A673 (cell line): Measurements from ENCODE around the gene LDB2. TPM values are rescaled to one million over a fixed set of nuclear protein-coding genes. Genes with fewer than 3 reads are reported as not detected.

Experiments
- BruUV-seq: library from RNA; stranded (reverse); fragments of 400-500 nt; replicated peaks from 2 replicates; lab custom pipeline; 2021; lab: Mats Ljungman, UMichigan
- CTCF ChIA-PET: fragments of 300-600 bp; sonication (Branson Sonifier 250); formaldehyde crosslinking; loops from one replicate; lab custom pipeline; 2022; ENCODE audit warnings: antibody characterized with exemption; lab: Charles Lee
- POLR2A ChIA-PET: fragments of 300-600 bp; sonication (Branson Sonifier 250); formaldehyde crosslinking; loops from one replicate; lab custom pipeline; 2022; ENCODE audit warnings: antibody characterized with exemption; ENCODE audit not compliant: low non-redundant PET; lab: Charles Lee
- DNase-seq: peaks from one replicate; pipeline ENCODE4 v3.0.0-alpha.2; 2015; ENCODE audit warnings: low spot score
- H3K27ac ChIP-seq: fragments of 200-600 bp; sonication (generic); 2 replicates; pipeline ENCODE4 v1.5.1; 2016; ENCODE audit warnings: mixed run types, low read depth, mild to moderate bottlenecking, mixed read lengths, antibody characterized with exemption, low read length; ENCODE audit not compliant: poor library complexity, severe bottlenecking
- H3K27me3 ChIP-seq: fragments of 200-600 bp; sonication (generic); replicated peaks from 2 replicates; pipeline ENCODE4 v1.6.1; 2017; ENCODE audit warnings: mixed run types, low read depth, mild to moderate bottlenecking, mixed read lengths, antibody characterized with exemption, low read length; ENCODE audit not compliant: insufficient read depth, poor library complexity
- H3K36me3 ChIP-seq: fragments of 200-600 bp; sonication (generic); 2 replicates; pipeline ENCODE4 v1.6.1; 2016; ENCODE audit warnings: mixed run types, mild to moderate bottlenecking, mixed read lengths, antibody characterized with exemption, low read length; ENCODE audit not compliant: insufficient read depth, poor library complexity, severe bottlenecking
- H3K4me1 ChIP-seq: fragments of 200-600 bp; sonication (generic); 2 replicates; pipeline ENCODE4 v1.6.1; 2017; ENCODE audit warnings: mixed run types, mild to moderate bottlenecking, mixed read lengths, antibody characterized with exemption, low read length; ENCODE audit not compliant: insufficient read depth, poor library complexity, severe bottlenecking
- H3K4me3 ChIP-seq: fragments of 200-600 bp; sonication (generic); 2 replicates; pipeline ENCODE4 v1.5.1; 2016; ENCODE audit warnings: low read depth, mixed run types, mild to moderate bottlenecking, mixed read lengths, low read length; ENCODE audit not compliant: poor library complexity, severe bottlenecking
- H3K9me3 ChIP-seq: fragments of 200-600 bp; sonication (generic); 2 replicates; pipeline ENCODE4 v1.6.1; 2016; ENCODE audit warnings: mixed run types, low read depth, mild to moderate bottlenecking, mixed read lengths, antibody characterized with exemption, low read length; ENCODE audit not compliant: poor library complexity, severe bottlenecking
- EZH2 ChIP-seq: fragments of 200-600 bp; sonication (generic); IDR thresholded peaks from 2 replicates; pipeline ENCODE4 v1.6.1; 2017; ENCODE audit warnings: borderline replicate concordance, low read depth, mild to moderate bottlenecking, mixed read lengths, antibody characterized with exemption, low read length; ENCODE audit not compliant: poor library complexity, severe bottlenecking
- intact Hi-C: fragments of 100-400 bp; cut with micrococcal nuclease; formaldehyde crosslinking; loops from one replicate; pipeline ENCODE4 v1.10.0; 2022; ENCODE audit not compliant: unreplicated experiment
- total RNA-seq: library from RNA; stranded (reverse); gene quantifications from 2 replicates; pipeline ENCODE4 v1.2.3, GENCODE V29; 2021
- TF ChIP-seq, protein P1 (sequence below): fragments of 300-800, 200-600 bp; sonication (generic); conservative IDR thresholded peaks from 2 replicates; pipeline ENCODE4 v1.5.1; 2017; ENCODE audit warnings: low read depth, mild to moderate bottlenecking, antibody characterized with exemption, low read length, moderate library complexity, mixed read lengths

The LDB2 gene
- total RNA-seq, 1 experiment from 2014 or later = 47.4 TPM

DNA sequence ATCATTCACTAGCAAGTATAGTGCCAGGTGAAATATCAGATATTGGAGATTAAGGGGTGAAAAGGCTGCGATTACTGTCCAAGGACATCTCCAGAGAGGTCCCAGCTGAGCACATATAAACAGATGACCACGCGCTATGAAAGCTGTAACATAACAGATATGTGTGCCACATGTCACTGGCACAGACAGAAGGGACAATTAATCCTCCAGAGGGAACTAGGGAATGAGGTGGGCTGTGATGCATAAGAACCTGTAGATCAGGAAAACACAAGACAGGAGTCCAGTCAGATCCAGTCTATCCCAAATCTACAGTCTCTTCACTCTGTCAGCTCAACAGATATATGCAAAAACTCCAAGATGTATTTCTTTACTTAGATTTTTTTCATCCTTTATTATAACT is 157.2 kb downstream of the LDB2 start:
- Histone ChIP-seq H3K4me3 (no peak overlapping the region), H3K36me3 (no peaks in the 10 kb centered on the region), H3K9me3 (peaks cover 3% of the 10 kb centered on the region), H3K27ac (no peak overlapping the region), H3K4me1 (peaks cover 21% of the 10 kb centered on the region), H3K27me3 (no peaks in the 10 kb centered on the region)
- TF ChIP-seq, protein P1, sequence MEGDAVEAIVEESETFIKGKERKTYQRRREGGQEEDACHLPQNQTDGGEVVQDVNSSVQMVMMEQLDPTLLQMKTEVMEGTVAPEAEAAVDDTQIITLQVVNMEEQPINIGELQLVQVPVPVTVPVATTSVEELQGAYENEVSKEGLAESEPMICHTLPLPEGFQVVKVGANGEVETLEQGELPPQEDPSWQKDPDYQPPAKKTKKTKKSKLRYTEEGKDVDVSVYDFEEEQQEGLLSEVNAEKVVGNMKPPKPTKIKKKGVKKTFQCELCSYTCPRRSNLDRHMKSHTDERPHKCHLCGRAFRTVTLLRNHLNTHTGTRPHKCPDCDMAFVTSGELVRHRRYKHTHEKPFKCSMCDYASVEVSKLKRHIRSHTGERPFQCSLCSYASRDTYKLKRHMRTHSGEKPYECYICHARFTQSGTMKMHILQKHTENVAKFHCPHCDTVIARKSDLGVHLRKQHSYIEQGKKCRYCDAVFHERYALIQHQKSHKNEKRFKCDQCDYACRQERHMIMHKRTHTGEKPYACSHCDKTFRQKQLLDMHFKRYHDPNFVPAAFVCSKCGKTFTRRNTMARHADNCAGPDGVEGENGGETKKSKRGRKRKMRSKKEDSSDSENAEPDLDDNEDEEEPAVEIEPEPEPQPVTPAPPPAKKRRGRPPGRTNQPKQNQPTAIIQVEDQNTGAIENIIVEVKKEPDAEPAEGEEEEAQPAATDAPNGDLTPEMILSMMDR = no peak
- no peak for TF ChIP-seq EZH2
- POLR2A ChIA-PET = no interaction called here
- intact Hi-C loops = no loop called here
- DNase-seq = no peak
- no TSS peak for BruUV-seq
- CTCF ChIA-PET = no interaction called here

DNA sequence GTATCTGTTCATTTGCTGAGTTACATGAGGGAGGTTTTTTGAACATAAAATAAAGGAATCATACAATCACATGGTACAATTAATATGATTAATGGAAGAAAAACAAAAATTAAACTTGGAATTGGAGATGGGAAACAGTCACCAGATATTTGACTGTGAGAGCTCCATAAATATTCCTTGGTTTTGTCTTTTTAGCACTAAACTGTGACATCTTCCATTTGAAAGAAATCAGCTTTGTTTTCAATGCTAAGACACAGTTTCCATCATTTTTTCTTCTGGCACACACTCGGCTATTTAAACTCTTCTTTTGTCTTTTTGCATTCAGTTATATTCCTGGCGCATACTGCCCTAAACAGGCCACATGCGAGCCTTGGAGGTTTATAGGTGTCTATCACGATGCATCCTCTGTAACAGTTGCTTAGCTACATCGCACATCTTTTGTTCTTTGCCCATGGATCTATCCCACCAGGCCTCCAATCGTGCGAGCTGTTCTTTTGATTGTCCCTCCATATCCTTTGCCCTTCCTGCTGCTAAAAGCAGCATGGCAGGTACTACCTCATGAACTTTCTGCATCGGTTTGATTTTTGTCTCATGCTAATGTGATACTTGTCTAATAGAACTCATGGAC is 158.3 kb downstream of the LDB2 start:
- Histone ChIP-seq H3K9me3 (peaks cover 3% of the 10 kb centered on the region), H3K27me3 (no peaks in the 10 kb centered on the region), H3K4me3 (no peak overlapping the region), H3K27ac (no peak overlapping the region), H3K36me3 (no peaks in the 10 kb centered on the region), H3K4me1 (peaks cover 17% of the 10 kb centered on the region)
- DNase-seq = no peak
- no peak for TF ChIP-seq EZH2
- TF ChIP-seq, protein P1 = no peak
- ChIA-PET POLR2A (no interaction called here), CTCF (no interaction called here)
- intact Hi-C loops = no loop called here
- no TSS peak for BruUV-seq

DNA sequence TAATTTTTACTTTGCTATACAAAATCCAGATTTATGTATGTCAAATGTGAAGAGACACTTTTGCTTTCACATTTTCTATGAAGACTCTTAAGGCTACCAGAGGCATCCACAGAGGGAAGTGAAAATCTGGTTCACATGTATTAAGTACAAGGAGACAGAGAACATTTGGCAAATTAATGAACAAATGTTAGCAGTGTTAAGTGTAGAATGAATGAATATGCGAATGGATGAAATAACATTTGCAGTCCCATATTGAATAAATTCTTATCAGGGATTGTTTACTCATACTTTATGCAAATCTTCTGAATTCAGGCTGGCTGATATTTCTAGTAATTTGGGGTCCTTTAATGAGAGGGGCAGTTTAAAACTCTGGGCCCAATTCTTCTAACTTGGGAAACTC is 159.9 kb downstream of the LDB2 start:
- Histone ChIP-seq H3K36me3 (no peaks in the 10 kb centered on the region), H3K9me3 (peaks cover 3% of the 10 kb centered on the region), H3K27me3 (no peaks in the 10 kb centered on the region), H3K4me3 (no peak overlapping the region), H3K27ac (no peak overlapping the region), H3K4me1 (peaks cover 14% of the 10 kb centered on the region)
- ChIA-PET CTCF (no interaction called here), POLR2A (no interaction called here)
- no peak for DNase-seq
- no TSS peak for BruUV-seq
- no peak for TF ChIP-seq EZH2
- TF ChIP-seq, protein P1 = no peak
- intact Hi-C loops = no loop called here
